Measurements from ENCODE around the gene SENP3. TPM values are rescaled to one million over a fixed set of nuclear protein-coding genes. Genes with fewer than 3 reads are reported as not detected.

SENP3 gene
- total RNA-seq, 2 donors from 2014 or later: 36.2 to 48.2 TPM

DNA sequence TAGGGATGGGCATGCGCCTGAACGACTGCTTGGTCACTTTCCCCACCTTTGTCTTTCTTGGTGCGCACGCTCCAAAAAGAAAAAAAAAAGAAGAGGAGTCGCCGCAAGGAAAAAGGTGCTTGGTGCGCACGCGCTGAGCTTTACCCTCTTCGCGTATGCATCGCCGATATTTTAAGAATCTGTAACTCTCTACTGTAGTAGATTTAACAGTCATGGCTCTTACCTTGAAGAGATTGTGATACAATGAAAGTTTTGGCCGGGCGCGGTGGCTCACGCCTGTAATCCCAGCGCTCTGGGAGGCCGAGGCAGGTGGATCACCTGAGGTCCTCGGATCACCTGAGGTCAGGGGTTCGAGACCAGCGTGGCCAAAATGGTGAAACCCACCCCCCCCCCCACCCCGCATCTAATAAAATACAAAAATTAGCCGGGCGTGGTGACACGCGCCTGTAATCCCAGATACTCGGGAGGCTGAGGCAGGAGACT lies 53.6 kb downstream of the SENP3 start:
- DNase-seq (ENCODE audit: low spot score): no peak
- intact Hi-C loops (cut with DNase I): no loop called here

GRCh38 chr17:7618608-7619007 lies 56.9 kb downstream of the SENP3 start:
- no peak for DNase-seq (ENCODE audit: low spot score)
- intact Hi-C loops (cut with DNase I): no loop called here

DNA sequence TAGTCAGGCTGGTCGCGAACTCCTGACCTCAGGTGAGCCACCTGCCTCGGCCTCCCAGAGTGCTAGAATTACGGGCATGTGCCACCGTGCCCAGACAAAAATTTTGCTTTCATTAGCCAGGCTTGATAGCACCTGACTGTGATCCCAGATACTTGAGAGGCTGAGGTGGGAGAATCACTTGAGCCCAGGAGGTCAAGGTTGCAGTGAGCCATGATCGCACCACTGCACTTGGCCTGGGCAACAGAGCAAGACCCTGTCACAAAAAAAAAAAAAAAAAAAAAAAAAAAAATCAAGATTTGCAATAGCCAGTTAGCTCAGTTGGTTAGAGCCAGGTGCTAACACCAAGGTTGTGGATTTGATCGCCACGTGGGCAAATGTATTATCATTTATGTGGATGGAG lies 59.1 kb downstream of the SENP3 start:
- DNase-seq (ENCODE audit: low spot score): no peak
- intact Hi-C loops (cut with DNase I): no loop called here

Other genes with a start within 250 kb of the SENP3 start
- 10 to 100 TPM; 47.0 to 47.9 TPM for gene GPS2, start 246.6 kb upstream of the SENP3 start, total RNA-seq
- 10 to 100 TPM; 20.0 to 22.8 TPM for gene NEURL4, start 232.6 kb upstream of the SENP3 start, total RNA-seq
- 10 to 100 TPM; 11.9 to 15.2 TPM for gene ACAP1, start 225.4 kb upstream of the SENP3 start, total RNA-seq
- 10 to 100 TPM in 1 of 2 donors, 1 to 10 TPM in 1; 8.8 to 10.0 TPM for gene KCTD11, start 209.8 kb upstream of the SENP3 start, total RNA-seq
- not detected for gene TMEM95, start 206.8 kb upstream of the SENP3 start, total RNA-seq
- gene TNK1, start 180.8 kb upstream of the SENP3 start, total RNA-seq: 1 to 10 TPM; 1.6 to 1.8 TPM
- 10 to 100 TPM; 31.8 to 37.6 TPM for gene PLSCR3, start 167.4 kb upstream of the SENP3 start, total RNA-seq
- gene TMEM256, start 157.8 kb upstream of the SENP3 start, total RNA-seq: 10 to 100 TPM; 39.3 to 65.5 TPM
- 10 to 100 TPM; 31.6 to 34.2 TPM for gene NLGN2, start 154.1 kb upstream of the SENP3 start, total RNA-seq
- not detected for gene SPEM1, start 141.6 kb upstream of the SENP3 start, total RNA-seq
- gene SPEM2, start 136.3 kb upstream of the SENP3 start, total RNA-seq: not detected
- not detected for gene SPEM3, start 133.1 kb upstream of the SENP3 start, total RNA-seq
- 1 to 10 TPM; 1.8 to 3.0 TPM for gene TMEM102, start 126.5 kb upstream of the SENP3 start, total RNA-seq
- 1 to 10 TPM; 2.7 to 3.8 TPM for gene FGF11, start 122.4 kb upstream of the SENP3 start, total RNA-seq
- gene CHRNB1, start 116.9 kb upstream of the SENP3 start, total RNA-seq: 10 to 100 TPM in 1 of 2 donors, 1 to 10 TPM in 1; 7.8 to 10.5 TPM
- 10 to 100 TPM; 67.3 to 67.9 TPM for gene ZBTB4, start 82.3 kb upstream of the SENP3 start, total RNA-seq
- not detected for gene SLC35G6, start 80.5 kb upstream of the SENP3 start, total RNA-seq
- gene POLR2A, start 77.6 kb upstream of the SENP3 start, total RNA-seq: 10 to 100 TPM; 65.5 to 70.0 TPM
- gene TNFSF12, start 12.9 kb upstream of the SENP3 start, total RNA-seq: 10 to 100 TPM; 52.0 to 65.1 TPM
- 10 to 100 TPM; 15.5 to 33.3 TPM for gene TNFSF13, start 3.2 kb upstream of the SENP3 start, total RNA-seq
- 100 to 1,000 TPM; 111 to 158 TPM for gene CD68, start 17.7 kb downstream of the SENP3 start, total RNA-seq
- 10 to 100 TPM; 24.7 to 31.2 TPM for gene MPDU1, start 21.9 kb downstream of the SENP3 start, total RNA-seq
- 1 to 10 TPM; 2.1 to 2.5 TPM for gene SOX15, start 28.2 kb downstream of the SENP3 start, total RNA-seq
- gene FXR2, start 53.0 kb downstream of the SENP3 start, total RNA-seq: 10 to 100 TPM; 25.4 to 31.6 TPM
- gene SAT2, start 65.9 kb downstream of the SENP3 start, total RNA-seq: 10 to 100 TPM; 40.7 to 63.3 TPM
- under 1 TPM in 1 of 2 donors, not detected in 1; 0.43 TPM for gene SHBG, start 68.2 kb downstream of the SENP3 start, total RNA-seq
- gene ATP1B2, start 89.0 kb downstream of the SENP3 start, total RNA-seq: 1 to 10 TPM; 2.2 to 2.6 TPM
- gene TP53, start 125.6 kb downstream of the SENP3 start, total RNA-seq: 10 to 100 TPM; 30.6 to 37.3 TPM
- 1 to 10 TPM; 4.8 to 5.0 TPM for gene WRAP53, start 126.6 kb downstream of the SENP3 start, total RNA-seq
- under 1 TPM; 0.19 to 0.42 TPM for gene EFNB3, start 143.3 kb downstream of the SENP3 start, total RNA-seq
- 1 to 10 TPM in 1 of 2 donors, under 1 TPM in 1; 0.19 to 1.3 TPM for gene DNAH2, start 155.8 kb downstream of the SENP3 start, total RNA-seq

All from posterior vena cava (tissue), 2 donors.